Transverse colon (tissue), 4 donors: ENCODE data around the gene RC3H1. TPM values are rescaled to one million over a fixed set of nuclear protein-coding genes. Genes with fewer than 3 reads are reported as not detected.

Experiments
- DNase-seq: peaks from one replicate; pipeline ENCODE4 v3.0.0-alpha.2; 2019
- H3K27ac ChIP-seq, 4 donors: fragments of 200-600 bp; sonication (generic); 2 replicates each; pipeline ENCODE4 v1.5.1; 2016 to 2018; ENCODE audit warnings: inconsistent platforms in 4 of 4
- H3K27me3 ChIP-seq: fragments of 200-600 bp; sonication (generic); 2 replicates; pipeline ENCODE4 v1.5.1; 2017; ENCODE audit warnings: inconsistent platforms
- H3K36me3 ChIP-seq, 4 donors: fragments of 200-600 bp; sonication (generic); 2 replicates each; pipeline ENCODE4 v1.5.1; 2017 to 2019; ENCODE audit warnings: inconsistent platforms in 4 of 4
- H3K4me1 ChIP-seq, 4 donors: fragments of 200-600 bp; sonication (generic); 2 replicates each; pipeline ENCODE4 v1.5.1; 2017 to 2020; ENCODE audit warnings: inconsistent platforms in 4 of 4
- H3K4me3 ChIP-seq, 4 donors: fragments of 200-600 bp; sonication (generic); 1 replicate in 1 of 4; 2 replicates in 3 of 4; pipeline versions ENCODE4 v1.5.1 to v1.6.1; 2017 to 2019; ENCODE audit warnings: inconsistent platforms in 4 of 4
- H3K9me3 ChIP-seq, 2 donors: fragments of 200-600 bp; sonication (generic); 2 replicates each; pipeline ENCODE4 v1.5.1; 2017 to 2019; ENCODE audit warnings: inconsistent platforms in 2 of 2
- CTCF ChIP-seq, 5 experiments: fragments of 200-600 bp in 3 of 5; fragments of 450-650 bp in 2 of 5; sonication (generic) in 3 of 5; IDR thresholded peaks; 1 replicate in 2 of 5; 2 replicates in 3 of 5; pipeline ENCODE4 v1.5.1; 2016 to 2017; ENCODE audit warnings: antibody characterized with exemption in 5 of 5, inconsistent platforms in 3 of 5, mild to moderate bottlenecking in 2 of 5, moderate library complexity in 1 of 5
- EP300 ChIP-seq: sonication (generic); formaldehyde crosslinking; IDR thresholded peaks from one replicate; pipeline ENCODE4 v1.6.1; 2017; ENCODE audit warnings: antibody characterized with exemption, low read depth
- POLR2A ChIP-seq: fragments of 450-650 bp; IDR thresholded peaks from one replicate; pipeline ENCODE4 v1.6.1; 2016; ENCODE audit warnings: antibody characterized with exemption, mild to moderate bottlenecking, moderate library complexity
- POLR2AphosphoS5 ChIP-seq, 3 donors: sonication (generic); formaldehyde crosslinking; IDR thresholded peaks; one replicate each; pipeline ENCODE4 v1.6.1; 2016; ENCODE audit warnings: antibody characterized with exemption in 3 of 3
- WGBS, 2 donors: methylation state at CpG; one replicate each; pipeline ENCODE4 v1.1.5; 2018; ENCODE audit warnings: low coverage in 1 of 2; 5-methylcytosine and 5-hydroxymethylcytosine counted together
- in situ Hi-C, 4 donors: fragments of 200-750 bp; cut with MboI; loops; one replicate each; pipeline versions ENCODE4 v1.15.0 to v1.15.1; 2017; ENCODE audit warnings: low sequenced_read_pairs in 3 of 4, low pct_ligation_motif_present in 1 of 4, low pct_unique_long_range_greater_than_20kb in 1 of 4
- intact Hi-C: fragments of 100-400 bp; cut with DNase I; formaldehyde crosslinking; loops from one replicate; pipeline ENCODE4 v1.15.1; 2023; ENCODE audit warnings: low total_unique reads
- total RNA-seq, 4 donors: library from RNA; depleted of rRNA; stranded (reverse); fragments of >200 nt; gene quantifications; one replicate each; pipeline ENCODE4 v1.1.0, GENCODE V29; 2016

Gene RC3H1
- total RNA-seq, 4 donors from 2014 or later: 17.9 to 37.9 (median 33.1) TPM

- H3K4me1 ChIP-seq: no peaks in the 10 kb centered on the region
- no peak within 1 kb of the TSS for H3K27ac ChIP-seq
- H3K4me3 ChIP-seq: no peak within 1 kb of the TSS
- no peak for DNase-seq
- intact Hi-C loops (no loop called here), in situ Hi-C loops (no loop called here)
- no peaks in the 10 kb centered on the region for H3K9me3 ChIP-seq
- TF ChIP-seq POLR2AphosphoS5 (IDR thresholded peaks at IDR 0.05) (no peak), EP300 (no peak), CTCF (IDR thresholded peaks at IDR 0.05) (no peak), POLR2A (no peak)
- no peaks in the 10 kb centered on the region for H3K36me3 ChIP-seq
- no peaks in the 10 kb centered on the region for H3K27me3 ChIP-seq
- WGBS, 2 donors: 89 to 100% methylated on average over 3 of the region's 3 CpGs
These were observed 105.0 kb downstream of the RC3H1 start, which contains the start of gene SERPINC1 for GRCh38 chr1:173917149-173917548. TSS of gene SERPINC1 (minus strand) at chr1:173917327. CDS start at chr1:173917259, 68 bp downstream.

GRCh38 chr1:173916667-173917066, 105.5 kb downstream of the RC3H1 start:
- no peaks in the 10 kb centered on the region for H3K4me1 ChIP-seq
- no peak for DNase-seq
- intact Hi-C loops: no loop called here
- no peak overlapping the region for H3K27ac ChIP-seq
- no peak for TF ChIP-seq POLR2AphosphoS5 (IDR thresholded peaks at IDR 0.05)
- TF ChIP-seq POLR2A: no peak
- no peak for TF ChIP-seq CTCF (IDR thresholded peaks at IDR 0.05)
- TF ChIP-seq EP300: no peak
- in situ Hi-C loops: no loop called here
- 67 to 78% methylated on average over 1 to 4 of the region's 4 CpGs for WGBS, 2 donors
- no peak overlapping the region for H3K4me3 ChIP-seq
- no peaks in the 10 kb centered on the region for H3K27me3 ChIP-seq
- H3K36me3 ChIP-seq: no peaks in the 10 kb centered on the region
- H3K9me3 ChIP-seq: no peaks in the 10 kb centered on the region

- DNase-seq: no peak
- Histone ChIP-seq H3K9me3 (no peaks in the 10 kb centered on the region), H3K27ac (no peak overlapping the region), H3K36me3 (no peaks in the 10 kb centered on the region), H3K27me3 (no peaks in the 10 kb centered on the region), H3K4me3 (no peak overlapping the region), H3K4me1 (no peaks in the 10 kb centered on the region)
- TF ChIP-seq POLR2A (no peak), CTCF (IDR thresholded peaks at IDR 0.05) (no peak), EP300 (no peak), POLR2AphosphoS5 (IDR thresholded peaks at IDR 0.05) (no peak)
- intact Hi-C loops: no loop called here
- 88 to 93% methylated on average over 2 of the region's 2 CpGs for WGBS, 2 donors
- in situ Hi-C loops: no loop called here
These were observed 106.6 kb downstream of the RC3H1 start for GRCh38 chr1:173915596-173915995.

GRCh38 chr1:173914366-173914871, 107.7 kb downstream of the RC3H1 start:
- in situ Hi-C loops (no loop called here), intact Hi-C loops (no loop called here)
- DNase-seq: peak; percentile 28
- no peak overlapping the region for H3K27ac ChIP-seq
- no peaks in the 10 kb centered on the region for H3K9me3 ChIP-seq
- no peaks in the 10 kb centered on the region for H3K27me3 ChIP-seq
- no peaks in the 10 kb centered on the region for H3K36me3 ChIP-seq
- H3K4me1 ChIP-seq: no peaks in the 10 kb centered on the region
- no peak overlapping the region for H3K4me3 ChIP-seq
- TF ChIP-seq CTCF (IDR thresholded peaks at IDR 0.05): peak; percentile 20 to 59 (median 50)
- no peak for TF ChIP-seq EP300
- WGBS, 2 donors: 83 to 84% methylated on average over 11 to 13 of the region's 13 CpGs
